CD4-positive, alpha-beta T cell treated with Interleukin-17A for 4 hours (primary cell): Measurements from ENCODE around the gene SLC7A14.

Experiments used
- DNase-seq: peaks from one replicate; pipeline ENCODE4 v3.0.0-alpha.2; 2020; ENCODE audit warnings: mixed read lengths

The SLC7A14 gene

GRCh38 chr3:170496026-170496867, 89.6 kb downstream of the SLC7A14 start:
- DNase-seq: no peak

GRCh38 chr3:170494766-170495165, 91.1 kb downstream of the SLC7A14 start:
- DNase-seq: no peak

GRCh38 chr3:170493712-170494182, 92.1 kb downstream of the SLC7A14 start:
- no peak for DNase-seq

GRCh38 chr3:170491901-170492300, 94.0 kb downstream of the SLC7A14 start:
- no peak for DNase-seq

- no peak for DNase-seq
These were observed 94.9 kb downstream of the SLC7A14 start for GRCh38 chr3:170490828-170491560.

- DNase-seq: no peak
These were observed 97.1 kb downstream of the SLC7A14 start for GRCh38 chr3:170488802-170489201.

- no peak for DNase-seq
These were observed 98.8 kb downstream of the SLC7A14 start for GRCh38 chr3:170487031-170487430.

GRCh38 chr3:170486398-170486797, 99.5 kb downstream of the SLC7A14 start:
- DNase-seq: no peak

GRCh38 chr3:170485696-170486095, 100.2 kb downstream of the SLC7A14 start:
- no peak for DNase-seq

GRCh38 chr3:170485294-170485693, 100.6 kb downstream of the SLC7A14 start:
- DNase-seq: no peak

GRCh38 chr3:170484869-170485268, 101.0 kb downstream of the SLC7A14 start:
- no peak for DNase-seq

- DNase-seq: no peak
These were observed 102.2 kb downstream of the SLC7A14 start for GRCh38 chr3:170483485-170484262.

GRCh38 chr3:170482199-170482598, 103.7 kb downstream of the SLC7A14 start:
- no peak for DNase-seq

- DNase-seq: no peak
These were observed 105.8 kb downstream of the SLC7A14 start for GRCh38 chr3:170480111-170480510.

- no peak for DNase-seq
These were observed 108.5 kb downstream of the SLC7A14 start for GRCh38 chr3:170477395-170477794.

- DNase-seq: no peak
These were observed 109.6 kb downstream of the SLC7A14 start for GRCh38 chr3:170476291-170476690.

GRCh38 chr3:170475092-170475685, 110.7 kb downstream of the SLC7A14 start:
- DNase-seq: no peak

GRCh38 chr3:170473358-170473757, 112.5 kb downstream of the SLC7A14 start:
- no peak for DNase-seq

- no peak for DNase-seq
These were observed 114.7 kb downstream of the SLC7A14 start for GRCh38 chr3:170471149-170471548.

- no peak for DNase-seq
These were observed 115.5 kb downstream of the SLC7A14 start for GRCh38 chr3:170470063-170471016.
